Testis (tissue), 3 donors: ENCODE measurements around the gene C14orf39. TPM values are rescaled to one million over a fixed set of nuclear protein-coding genes. Genes with fewer than 3 reads are reported as not detected.

Experiments
- DNase-seq: peaks from one replicate; pipeline ENCODE4 v3.0.0-alpha.2; 2019
- H3K27ac ChIP-seq, 2 donors: fragments of 200-600 bp; sonication (generic); one replicate each; pipeline ENCODE4 v1.5.1; 2019
- H3K27me3 ChIP-seq: fragments of 200-600 bp; sonication (generic); one replicate; pipeline ENCODE4 v1.5.1; 2019
- H3K36me3 ChIP-seq: fragments of 200-600 bp; sonication (generic); one replicate; pipeline ENCODE4 v1.5.1; 2017; ENCODE audit warnings: low read depth; ENCODE audit errors: missing control alignments
- H3K4me1 ChIP-seq: fragments of 200-600 bp; sonication (generic); one replicate; pipeline ENCODE4 v1.5.1; 2019
- H3K4me3 ChIP-seq, 2 donors: fragments of 200-600 bp; sonication (generic); one replicate each; pipeline ENCODE4 v1.5.1; 2017 to 2019
- H3K9me3 ChIP-seq: fragments of 200-600 bp; sonication (generic); one replicate; pipeline ENCODE4 v1.5.1; 2017
- POLR2A ChIP-seq: fragments of 450-650 bp; IDR thresholded peaks from one replicate; pipeline ENCODE4 v1.6.1; 2017; ENCODE audit warnings: antibody characterized with exemption, mild to moderate bottlenecking, moderate library complexity
- WGBS, 2 donors: methylation state at CpG; one replicate each; pipeline ENCODE4 v1.1.5; 2018; 5-methylcytosine and 5-hydroxymethylcytosine counted together
- intact Hi-C: fragments of 100-400 bp; cut with DNase I; formaldehyde crosslinking; loops from one replicate; pipeline ENCODE4 v1.15.1; 2023; ENCODE audit warnings: low total_unique reads
- polyA plus RNA-seq: library from polyadenylated mRNA; stranded (reverse); fragments of 350-450 nt; fragmentation: Illumina TruSeq; extraction: RNeasy Lipid Tissue Mini Kit (QIAGEN cat#74804); gene quantifications from one replicate; pipeline ENCODE4 v1.2.3, GENCODE V29; 2014; ENCODE audit warnings: low read depth, low replicate concordance; ENCODE audit not compliant: insufficient read depth
- total RNA-seq, 2 donors: library from RNA; depleted of rRNA; stranded (reverse); fragments of >200 nt; gene quantifications; one replicate each; pipeline ENCODE4 v1.2.3, GENCODE V29; 2016
- TF ChIP-seq, protein P1 (sequence below), 3 experiments: fragments of 450-650 bp in 2 of 3; fragments of 200-600 bp in 1 of 3; sonication (generic) in 1 of 3; IDR thresholded peaks; one replicate each; pipeline ENCODE4 v1.5.1; 2016 to 2019; ENCODE audit warnings: antibody characterized with exemption in 3 of 3, mild to moderate bottlenecking in 2 of 3, moderate library complexity in 1 of 3

Gene C14orf39
- total and polyA plus RNA-seq, 3 donors from 2014 or later: 9.5 to 12.9 (median 12.1) TPM

DNA sequence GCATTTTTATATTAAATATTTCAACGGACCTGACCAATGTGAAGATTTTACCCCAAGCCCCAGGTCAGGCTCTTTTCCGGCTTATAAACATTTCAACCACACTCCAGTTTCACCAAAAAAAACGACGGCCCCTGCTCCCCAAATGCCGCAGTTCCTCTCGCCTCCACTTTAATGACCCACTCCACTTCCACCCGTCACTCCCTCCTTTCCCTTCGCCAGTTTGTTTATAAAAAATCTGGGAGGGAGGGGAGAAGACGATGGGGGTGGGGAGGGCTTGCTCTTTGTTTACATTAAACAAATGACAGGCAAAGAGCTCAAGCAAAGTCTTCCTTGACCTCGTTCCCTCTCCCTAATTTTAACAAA lies 28.5 kb upstream of the C14orf39 start:
- WGBS, 2 donors: 6 to 7% methylated on average over 10 of the region's 10 CpGs
- Histone ChIP-seq H3K36me3 (no peaks in the 10 kb centered on the region), H3K4me3 (peak overlapping the region; percentile 51 to 59), H3K4me1 (no peaks in the 10 kb centered on the region), H3K9me3 (no peaks in the 10 kb centered on the region), H3K27ac (peak overlapping the region; percentile 20 to 61), H3K27me3 (no peaks in the 10 kb centered on the region)
- intact Hi-C loops: no loop called here
- no peak for TF ChIP-seq POLR2A
- TF ChIP-seq, protein P1, sequence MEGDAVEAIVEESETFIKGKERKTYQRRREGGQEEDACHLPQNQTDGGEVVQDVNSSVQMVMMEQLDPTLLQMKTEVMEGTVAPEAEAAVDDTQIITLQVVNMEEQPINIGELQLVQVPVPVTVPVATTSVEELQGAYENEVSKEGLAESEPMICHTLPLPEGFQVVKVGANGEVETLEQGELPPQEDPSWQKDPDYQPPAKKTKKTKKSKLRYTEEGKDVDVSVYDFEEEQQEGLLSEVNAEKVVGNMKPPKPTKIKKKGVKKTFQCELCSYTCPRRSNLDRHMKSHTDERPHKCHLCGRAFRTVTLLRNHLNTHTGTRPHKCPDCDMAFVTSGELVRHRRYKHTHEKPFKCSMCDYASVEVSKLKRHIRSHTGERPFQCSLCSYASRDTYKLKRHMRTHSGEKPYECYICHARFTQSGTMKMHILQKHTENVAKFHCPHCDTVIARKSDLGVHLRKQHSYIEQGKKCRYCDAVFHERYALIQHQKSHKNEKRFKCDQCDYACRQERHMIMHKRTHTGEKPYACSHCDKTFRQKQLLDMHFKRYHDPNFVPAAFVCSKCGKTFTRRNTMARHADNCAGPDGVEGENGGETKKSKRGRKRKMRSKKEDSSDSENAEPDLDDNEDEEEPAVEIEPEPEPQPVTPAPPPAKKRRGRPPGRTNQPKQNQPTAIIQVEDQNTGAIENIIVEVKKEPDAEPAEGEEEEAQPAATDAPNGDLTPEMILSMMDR (IDR thresholded peaks at IDR 0.05): no peak
- DNase-seq: no peak

- no peak overlapping the region for H3K27ac ChIP-seq
- 9 to 12% methylated on average over 7 of the region's 7 CpGs for whole genome bisulfite sequencing, 2 donors
- no peaks in the 10 kb centered on the region for H3K36me3 ChIP-seq
- H3K9me3 ChIP-seq: no peaks in the 10 kb centered on the region
- TF ChIP-seq, protein P1 (IDR thresholded peaks at IDR 0.05): no peak
- TF ChIP-seq POLR2A: no peak
- DNase-seq: no peak
- H3K4me3 ChIP-seq: no peak overlapping the region
- H3K27me3 ChIP-seq: no peaks in the 10 kb centered on the region
- intact Hi-C loops: no loop called here
- no peaks in the 10 kb centered on the region for H3K4me1 ChIP-seq
Measured at GRCh38 chr14:60512973-60513571, 27.2 kb upstream of the C14orf39 start.

GRCh38 chr14:60512126-60512525 lies 26.3 kb upstream of the C14orf39 start:
- H3K27ac ChIP-seq: no peak overlapping the region
- no peaks in the 10 kb centered on the region for H3K36me3 ChIP-seq
- TF ChIP-seq, protein P1 (IDR thresholded peaks at IDR 0.05): no peak
- TF ChIP-seq POLR2A: no peak
- H3K4me3 ChIP-seq: no peak overlapping the region
- intact Hi-C loops: no loop called here
- H3K9me3 ChIP-seq: no peaks in the 10 kb centered on the region
- 17 to 37% methylated on average over 2 of the region's 2 CpGs for WGBS, 2 donors
- DNase-seq: no peak
- peaks cover 3% of the 10 kb centered on the region for H3K4me1 ChIP-seq
- H3K27me3 ChIP-seq: no peaks in the 10 kb centered on the region

- H3K27me3 ChIP-seq: no peaks in the 10 kb centered on the region
- no peak overlapping the region for H3K27ac ChIP-seq
- H3K36me3 ChIP-seq: no peaks in the 10 kb centered on the region
- WGBS, 2 donors: 3 to 4% methylated on average over 28 to 49 of the region's 49 CpGs
- intact Hi-C loops: no loop called here
- H3K4me3 ChIP-seq: peak overlapping the region in 1 of 2 donors; percentile 39
- H3K4me1 ChIP-seq: peaks cover 5% of the 10 kb centered on the region
- TF ChIP-seq, protein P1 (IDR thresholded peaks at IDR 0.05): no peak
- TF ChIP-seq POLR2A: no peak
- no peaks in the 10 kb centered on the region for H3K9me3 ChIP-seq
- DNase-seq: no peak
Measured at GRCh38 chr14:60510951-60511599, 25.2 kb upstream of the C14orf39 start.
